Measurements from ENCODE around the gene AHCYL2. TPM values are rescaled to one million over a fixed set of nuclear protein-coding genes. Genes with fewer than 3 reads are reported as not detected.

AHCYL2 gene
- total and polyA plus RNA-seq, 2 donors (not counting 1 experiment from before 2014, with no cell fraction given): 8.8 to 26.2 TPM

DNA sequence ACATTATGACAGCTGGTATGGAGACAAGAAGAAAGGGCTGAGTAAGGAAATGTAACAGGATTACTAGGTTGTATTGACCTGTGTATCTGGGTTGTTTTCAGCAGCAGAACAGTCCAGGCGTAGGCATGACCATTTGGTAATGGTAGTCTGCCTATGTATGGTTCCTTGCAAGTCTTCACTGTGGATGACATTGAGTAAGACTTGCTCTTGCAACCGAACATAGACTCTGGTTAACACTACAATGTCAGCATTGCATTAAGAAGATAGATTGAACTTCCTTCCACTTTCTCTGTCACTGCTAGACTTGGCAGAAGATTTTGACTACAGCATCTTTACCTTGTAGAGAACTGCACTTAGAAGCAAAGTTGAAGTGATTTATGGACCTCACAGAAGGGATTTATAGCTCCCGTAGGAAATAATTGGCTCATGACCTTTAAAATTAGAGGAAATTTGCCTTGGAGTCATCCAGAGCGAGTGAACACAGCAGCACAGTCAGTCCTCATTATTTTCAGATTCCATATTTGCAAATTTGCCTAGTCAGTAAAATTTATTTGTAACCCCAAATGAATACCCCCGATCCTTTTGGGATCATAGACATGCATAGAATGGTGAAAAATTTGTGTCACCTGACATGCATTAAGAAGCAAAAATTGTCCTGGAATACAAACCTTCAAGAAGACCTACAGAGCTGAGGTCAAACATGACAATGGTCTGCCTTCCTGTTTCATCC lies 129.8 kb downstream of the AHCYL2 start:
- no peaks in the 10 kb centered on the region for H4K20me1 ChIP-seq (ENCODE audit: control insufficient read depth, insufficient read depth, low read length, poor library complexity, severe bottlenecking)
- H3K4me3 ChIP-seq (ENCODE audit: control extremely low read depth in 1 of 5, extremely low read depth in 1 of 5, insufficient read depth in 1 of 5, low read depth in 2 of 5, low read length in 4 of 5): no peak overlapping the region
- ChIA-PET POLR2A (no interaction called here), CTCF (interaction anchor here (1.0 to 1.3 kb wide), 5 partner anchors 10 to 22 kb away, joined by 3 to 4 read pairs (median 4); no protein-coding TSS in a partner anchor)
- ATAC-seq (ENCODE audit: low read depth) (no peak), DNase-seq (no peak)
- no peak overlapping the region for H3K4me2 ChIP-seq (replicated peaks; ENCODE audit: low read depth, low read length, poor library complexity, severe bottlenecking)
- intact Hi-C loops (cut with micrococcal nuclease): no loop called here
- no peak overlapping the region for H2AFZ ChIP-seq (ENCODE audit: insufficient read depth, low read depth, low read length, poor library complexity, severe bottlenecking)
- H3K4me1 ChIP-seq (ENCODE audit: control insufficient read depth in 2 of 2, insufficient read depth in 2 of 2, low read length in 2 of 2): no peaks in the 10 kb centered on the region
- Mint-ChIP-seq H3K27me3 (no peaks in the 10 kb centered on the region), H3K4me3 (no peak overlapping the region), H3K4me1 (no peaks in the 10 kb centered on the region), H3K27ac (no peak overlapping the region), H3K9me3 (ENCODE audit: insufficient read depth) (no peaks in the 10 kb centered on the region)
- no peak overlapping the region for H3K9ac ChIP-seq (ENCODE audit: low read length)
- peaks cover 0 to 2% of the 10 kb centered on the region in 2 experiments for H3K36me3 ChIP-seq (replicated peaks in 1 of 2; ENCODE audit: control extremely low read depth in 1 of 2, control insufficient read depth in 1 of 2, extremely low read depth in 1 of 2, insufficient read depth in 2 of 2, low read length in 1 of 2)
- TF ChIP-seq EZH2 (IDR thresholded peaks at IDR 0.05; ENCODE audit: borderline replicate concordance, insufficient read depth, low read depth, low read length, poor library complexity, severe bottlenecking): no peak
- TF ChIP-seq, protein P1, sequence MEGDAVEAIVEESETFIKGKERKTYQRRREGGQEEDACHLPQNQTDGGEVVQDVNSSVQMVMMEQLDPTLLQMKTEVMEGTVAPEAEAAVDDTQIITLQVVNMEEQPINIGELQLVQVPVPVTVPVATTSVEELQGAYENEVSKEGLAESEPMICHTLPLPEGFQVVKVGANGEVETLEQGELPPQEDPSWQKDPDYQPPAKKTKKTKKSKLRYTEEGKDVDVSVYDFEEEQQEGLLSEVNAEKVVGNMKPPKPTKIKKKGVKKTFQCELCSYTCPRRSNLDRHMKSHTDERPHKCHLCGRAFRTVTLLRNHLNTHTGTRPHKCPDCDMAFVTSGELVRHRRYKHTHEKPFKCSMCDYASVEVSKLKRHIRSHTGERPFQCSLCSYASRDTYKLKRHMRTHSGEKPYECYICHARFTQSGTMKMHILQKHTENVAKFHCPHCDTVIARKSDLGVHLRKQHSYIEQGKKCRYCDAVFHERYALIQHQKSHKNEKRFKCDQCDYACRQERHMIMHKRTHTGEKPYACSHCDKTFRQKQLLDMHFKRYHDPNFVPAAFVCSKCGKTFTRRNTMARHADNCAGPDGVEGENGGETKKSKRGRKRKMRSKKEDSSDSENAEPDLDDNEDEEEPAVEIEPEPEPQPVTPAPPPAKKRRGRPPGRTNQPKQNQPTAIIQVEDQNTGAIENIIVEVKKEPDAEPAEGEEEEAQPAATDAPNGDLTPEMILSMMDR (IDR thresholded peaks at IDR 0.05): no peak
- no peak overlapping the region for H3K27ac ChIP-seq (ENCODE audit: low read length in 2 of 2)
- H3K27me3 ChIP-seq (replicated peaks in 1 of 4; ENCODE audit: control extremely low read depth in 1 of 4, control insufficient read depth in 3 of 4, insufficient read depth in 4 of 4, low read length in 3 of 4): no peaks in the 10 kb centered on the region
- 100% methylated on average over 3 of the region's 5 CpGs for WGBS (ENCODE audit: insufficient coverage)
- no peaks in the 10 kb centered on the region for H3K9me3 ChIP-seq (ENCODE audit: control extremely low read depth in 1 of 3, control insufficient read depth in 2 of 3, insufficient read depth in 1 of 3, low read length in 2 of 3)
- H3K79me2 ChIP-seq (ENCODE audit: control insufficient read depth, insufficient read depth, low read length): no peaks in the 10 kb centered on the region

- Mint-ChIP-seq H3K27me3 (no peaks in the 10 kb centered on the region), H3K27ac (no peak overlapping the region), H3K4me3 (no peak overlapping the region), H3K4me1 (no peaks in the 10 kb centered on the region), H3K9me3 (ENCODE audit: insufficient read depth) (no peaks in the 10 kb centered on the region)
- H3K4me2 ChIP-seq (replicated peaks; ENCODE audit: low read depth, low read length, poor library complexity, severe bottlenecking): no peak overlapping the region
- H3K27me3 ChIP-seq (replicated peaks in 1 of 4; ENCODE audit: control extremely low read depth in 1 of 4, control insufficient read depth in 3 of 4, insufficient read depth in 4 of 4, low read length in 3 of 4): no peaks in the 10 kb centered on the region
- ChIA-PET CTCF (interaction anchor here (2.1 kb wide), 1 partner anchor 12 kb away, joined by 8 read pairs; no protein-coding TSS in a partner anchor), POLR2A (no interaction called here)
- ATAC-seq (ENCODE audit: low read depth): no peak
- H4K20me1 ChIP-seq (ENCODE audit: control insufficient read depth, insufficient read depth, low read length, poor library complexity, severe bottlenecking): no peaks in the 10 kb centered on the region
- H3K9ac ChIP-seq (ENCODE audit: low read length): no peak overlapping the region
- no peak overlapping the region for H3K27ac ChIP-seq (ENCODE audit: low read length in 2 of 2)
- H3K4me3 ChIP-seq (ENCODE audit: control extremely low read depth in 1 of 5, extremely low read depth in 1 of 5, insufficient read depth in 1 of 5, low read depth in 2 of 5, low read length in 4 of 5): no peak overlapping the region
- H3K4me1 ChIP-seq (ENCODE audit: control insufficient read depth in 2 of 2, insufficient read depth in 2 of 2, low read length in 2 of 2): no peaks in the 10 kb centered on the region
- TF ChIP-seq EZH2 (IDR thresholded peaks at IDR 0.05; ENCODE audit: borderline replicate concordance, insufficient read depth, low read depth, low read length, poor library complexity, severe bottlenecking): no peak
- TF ChIP-seq, protein P1 (IDR thresholded peaks at IDR 0.05): no peak
- H2AFZ ChIP-seq (ENCODE audit: insufficient read depth, low read depth, low read length, poor library complexity, severe bottlenecking): no peak overlapping the region
- no peaks in the 10 kb centered on the region for H3K79me2 ChIP-seq (ENCODE audit: control insufficient read depth, insufficient read depth, low read length)
- intact Hi-C loops (cut with micrococcal nuclease): no loop called here
- H3K36me3 ChIP-seq (replicated peaks in 1 of 2; ENCODE audit: control extremely low read depth in 1 of 2, control insufficient read depth in 1 of 2, extremely low read depth in 1 of 2, insufficient read depth in 2 of 2, low read length in 1 of 2): peaks cover 0 to 2% of the 10 kb centered on the region in 2 experiments
- H3K9me3 ChIP-seq (ENCODE audit: control extremely low read depth in 1 of 3, control insufficient read depth in 2 of 3, insufficient read depth in 1 of 3, low read length in 2 of 3): no peaks in the 10 kb centered on the region
- DNase-seq: no peak
Observed at GRCh38 chr7:129356176-129356575, 131.3 kb downstream of the AHCYL2 start.

Data from B cell (primary cell).